Measurements from ENCODE around the gene GPS1. TPM values are rescaled to one million over a fixed set of nuclear protein-coding genes. Genes with fewer than 3 reads are reported as not detected.

The GPS1 gene
- total and polyA plus RNA-seq, 9 of the 15 experiments (the other 6 are each of a cell fraction or from before 2014, with no cell fraction given): 3.1 to 167 (median 69.9) TPM

DNA sequence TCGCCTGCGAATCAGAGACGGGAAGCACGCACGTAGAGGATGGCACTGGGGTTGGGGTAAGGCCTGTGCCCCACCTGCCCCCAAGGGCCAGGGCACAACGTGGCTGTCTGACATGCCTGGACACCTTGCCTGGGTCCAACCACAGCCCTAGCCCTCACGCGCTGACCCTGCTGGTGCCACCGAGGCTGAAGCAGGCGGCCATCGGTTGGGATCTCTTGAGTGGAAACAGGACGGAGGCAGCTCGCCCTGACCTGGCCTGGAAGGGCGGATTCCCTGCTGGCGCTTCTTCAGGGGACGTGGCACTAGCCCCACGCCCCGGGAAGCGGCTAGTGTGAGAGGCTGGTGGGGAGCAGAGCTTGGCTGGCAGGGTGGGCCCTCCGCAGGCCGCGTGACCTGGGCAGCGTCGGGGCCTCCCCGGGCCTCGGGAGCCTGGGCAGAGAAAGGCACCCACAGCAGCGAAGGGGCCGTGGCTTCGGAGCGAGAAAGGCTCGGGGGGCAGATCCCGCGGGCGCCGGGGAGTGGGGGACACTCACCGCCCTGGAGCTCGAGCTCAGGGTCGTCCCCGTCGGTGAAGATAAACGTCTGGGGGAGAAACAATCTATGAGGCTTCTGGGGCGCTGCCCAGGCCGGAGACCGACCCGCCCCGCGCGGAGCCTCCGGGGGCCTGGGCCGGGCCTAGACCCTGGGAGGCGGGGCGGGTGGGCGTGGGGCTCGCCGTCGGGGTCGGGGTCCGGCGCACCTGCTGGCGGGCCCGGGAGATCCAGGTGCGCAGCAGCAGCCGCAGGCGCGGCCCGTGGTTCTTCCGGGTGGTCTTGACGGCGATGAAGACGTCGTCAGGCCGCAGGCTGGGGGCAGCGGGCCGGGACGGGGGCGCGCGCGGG lies 697 bp upstream of the GPS1 start:
- no peaks in the 10 kb centered on the region for H3K27me3 ChIP-seq (ENCODE audit: control insufficient read depth in 2 of 2, insufficient read depth in 2 of 2, low read length in 2 of 2)
- TF ChIP-seq TGIF2 (CRISPR knock-in tag; IDR thresholded peaks at IDR 0.05) (no peak), GATAD2A (IDR thresholded peaks at IDR 0.05) (no peak), ZBTB7A (IDR thresholded peaks at IDR 0.05; ENCODE audit: borderline replicate concordance, control insufficient read depth, low read depth, low read length) (peak; percentile 69), RAD21 (CRISPR knock-in tag; conservative IDR thresholded peaks at IDR 0.05 in 1 of 2, IDR thresholded peaks at IDR 0.05 in 1 of 2) (no peak), ZC3H4 (CRISPR knock-in tag; IDR thresholded peaks at IDR 0.05; ENCODE audit: borderline replicate concordance) (0 out of 2 replicates have a peak, but pooled peaks have one; percentile 37), TEAD4 (IDR thresholded peaks at IDR 0.05; ENCODE audit: low read length) (no peak), TEAD4 (CRISPR knock-in tag; IDR thresholded peaks at IDR 0.05; ENCODE audit: borderline replicate concordance) (peak; percentile 13; the same call in 1 of the 2 replicates), PTBP1 (IDR thresholded peaks at IDR 0.05; ENCODE audit: low read depth, low read length) (no peak), NR3C1 (CRISPR knock-in tag; IDR thresholded peaks at IDR 0.05) (0 out of 2 replicates have a peak, but pooled peaks have one; percentile 17), HDAC3 (IDR thresholded peaks at IDR 0.05; ENCODE audit: borderline replicate concordance, partially characterized antibody) (no peak)
- TF ChIP-seq, protein P1, sequence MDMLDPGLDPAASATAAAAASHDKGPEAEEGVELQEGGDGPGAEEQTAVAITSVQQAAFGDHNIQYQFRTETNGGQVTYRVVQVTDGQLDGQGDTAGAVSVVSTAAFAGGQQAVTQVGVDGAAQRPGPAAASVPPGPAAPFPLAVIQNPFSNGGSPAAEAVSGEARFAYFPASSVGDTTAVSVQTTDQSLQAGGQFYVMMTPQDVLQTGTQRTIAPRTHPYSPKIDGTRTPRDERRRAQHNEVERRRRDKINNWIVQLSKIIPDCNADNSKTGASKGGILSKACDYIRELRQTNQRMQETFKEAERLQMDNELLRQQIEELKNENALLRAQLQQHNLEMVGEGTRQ (CRISPR knock-in tag; IDR thresholded peaks at IDR 0.05): 0 out of 2 replicates have a peak, but pooled peaks have one; percentile 3
- TF ChIP-seq, protein P2, sequence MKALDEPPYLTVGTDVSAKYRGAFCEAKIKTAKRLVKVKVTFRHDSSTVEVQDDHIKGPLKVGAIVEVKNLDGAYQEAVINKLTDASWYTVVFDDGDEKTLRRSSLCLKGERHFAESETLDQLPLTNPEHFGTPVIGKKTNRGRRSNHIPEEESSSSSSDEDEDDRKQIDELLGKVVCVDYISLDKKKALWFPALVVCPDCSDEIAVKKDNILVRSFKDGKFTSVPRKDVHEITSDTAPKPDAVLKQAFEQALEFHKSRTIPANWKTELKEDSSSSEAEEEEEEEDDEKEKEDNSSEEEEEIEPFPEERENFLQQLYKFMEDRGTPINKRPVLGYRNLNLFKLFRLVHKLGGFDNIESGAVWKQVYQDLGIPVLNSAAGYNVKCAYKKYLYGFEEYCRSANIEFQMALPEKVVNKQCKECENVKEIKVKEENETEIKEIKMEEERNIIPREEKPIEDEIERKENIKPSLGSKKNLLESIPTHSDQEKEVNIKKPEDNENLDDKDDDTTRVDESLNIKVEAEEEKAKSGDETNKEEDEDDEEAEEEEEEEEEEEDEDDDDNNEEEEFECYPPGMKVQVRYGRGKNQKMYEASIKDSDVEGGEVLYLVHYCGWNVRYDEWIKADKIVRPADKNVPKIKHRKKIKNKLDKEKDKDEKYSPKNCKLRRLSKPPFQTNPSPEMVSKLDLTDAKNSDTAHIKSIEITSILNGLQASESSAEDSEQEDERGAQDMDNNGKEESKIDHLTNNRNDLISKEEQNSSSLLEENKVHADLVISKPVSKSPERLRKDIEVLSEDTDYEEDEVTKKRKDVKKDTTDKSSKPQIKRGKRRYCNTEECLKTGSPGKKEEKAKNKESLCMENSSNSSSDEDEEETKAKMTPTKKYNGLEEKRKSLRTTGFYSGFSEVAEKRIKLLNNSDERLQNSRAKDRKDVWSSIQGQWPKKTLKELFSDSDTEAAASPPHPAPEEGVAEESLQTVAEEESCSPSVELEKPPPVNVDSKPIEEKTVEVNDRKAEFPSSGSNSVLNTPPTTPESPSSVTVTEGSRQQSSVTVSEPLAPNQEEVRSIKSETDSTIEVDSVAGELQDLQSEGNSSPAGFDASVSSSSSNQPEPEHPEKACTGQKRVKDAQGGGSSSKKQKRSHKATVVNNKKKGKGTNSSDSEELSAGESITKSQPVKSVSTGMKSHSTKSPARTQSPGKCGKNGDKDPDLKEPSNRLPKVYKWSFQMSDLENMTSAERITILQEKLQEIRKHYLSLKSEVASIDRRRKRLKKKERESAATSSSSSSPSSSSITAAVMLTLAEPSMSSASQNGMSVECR (CRISPR knock-in tag; IDR thresholded peaks at IDR 0.05): peak; percentile 1; the same call in 1 of the 2 replicates
- TF ChIP-seq, protein P3, sequence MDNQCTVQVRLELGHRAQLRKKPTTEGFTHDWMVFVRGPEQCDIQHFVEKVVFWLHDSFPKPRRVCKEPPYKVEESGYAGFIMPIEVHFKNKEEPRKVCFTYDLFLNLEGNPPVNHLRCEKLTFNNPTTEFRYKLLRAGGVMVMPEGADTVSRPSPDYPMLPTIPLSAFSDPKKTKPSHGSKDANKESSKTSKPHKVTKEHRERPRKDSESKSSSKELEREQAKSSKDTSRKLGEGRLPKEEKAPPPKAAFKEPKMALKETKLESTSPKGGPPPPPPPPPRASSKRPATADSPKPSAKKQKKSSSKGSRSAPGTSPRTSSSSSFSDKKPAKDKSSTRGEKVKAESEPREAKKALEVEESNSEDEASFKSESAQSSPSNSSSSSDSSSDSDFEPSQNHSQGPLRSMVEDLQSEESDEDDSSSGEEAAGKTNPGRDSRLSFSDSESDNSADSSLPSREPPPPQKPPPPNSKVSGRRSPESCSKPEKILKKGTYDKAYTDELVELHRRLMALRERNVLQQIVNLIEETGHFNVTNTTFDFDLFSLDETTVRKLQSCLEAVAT (IDR thresholded peaks at IDR 0.05): 0 out of 4 replicates have a peak, but pooled peaks of 1 of the 2 experiments have one; percentile 26

More for the DNA sequence above, 697 bp upstream of the GPS1 start:
- ATAC-seq (peak; percentile 30), DNase-seq (ENCODE audit: extremely low read depth in 1 of 4, low spot score in 3 of 4) (peak in 3 of 4 experiments; percentile 49 to 84 (median 81)), FAIRE-seq (no peak)
- peak overlapping the region; percentile 63; the same call in 2 of the 3 replicates for H3K27ac ChIP-seq (ENCODE audit: extremely low read depth, low read depth, low read length)
- peak overlapping the region; percentile 98 for H3K4me3 ChIP-seq
- POLR2A ChIA-PET: interaction anchor here (0.7 to 1.8 kb wide), 3 partner anchors 9 to 244 kb away, joined by 3 to 7 read pairs (median 4); no protein-coding TSS in a partner anchor
- in situ Hi-C loops (cut with MboI) (no loop called here), intact Hi-C loops (cut with micrococcal nuclease) (no loop called here)
- H3K79me2 ChIP-seq (ENCODE audit: control insufficient read depth, insufficient read depth, low read length): peaks cover 28% of the 10 kb centered on the region
- peaks cover 68% of the 10 kb centered on the region; the same call in 2 of the 3 replicates for H3K36me3 ChIP-seq (ENCODE audit: control insufficient read depth, insufficient read depth, low read length)
- H3K9me3 ChIP-seq (replicated peaks; ENCODE audit: control insufficient read depth, insufficient read depth, low read depth, low read length): no peaks in the 10 kb centered on the region
- H2AFZ ChIP-seq (ENCODE audit: low read depth, low read length): peak overlapping the region; percentile 44
- H3K9me1 ChIP-seq (ENCODE audit: control insufficient read depth, insufficient read depth, low read length): peaks cover 2% of the 10 kb centered on the region
- CTCF ChIA-PET (ENCODE audit: low intra/inter-chr PET ratio): no interaction called here
- WGBS (ENCODE audit: insufficient coverage, low coverage, missing lambda C conversion rate): 41% methylated on average over 33 of the region's 79 CpGs
- BruUV-seq (replicated peaks): no TSS peak
- peaks cover 6 to 90% of the 10 kb centered on the region in 2 experiments; a peak in 3 of 5 replicates for H3K4me1 ChIP-seq (replicated peaks in 1 of 2; ENCODE audit: control insufficient read depth in 2 of 2, insufficient read depth in 2 of 2, low read length in 2 of 2)
- H3K9ac ChIP-seq (ENCODE audit: insufficient read depth in 1 of 2, low read depth in 2 of 2, low read length in 2 of 2): peak overlapping the region; percentile 78 to 97
- peak overlapping the region; percentile 76 for H3K4me2 ChIP-seq (ENCODE audit: insufficient read depth, low read length)
- H4K20me1 ChIP-seq (replicated peaks; ENCODE audit: control insufficient read depth, insufficient read depth, low read length): 0 out of 2 replicates have a peak, but pooled peaks cover 4% of the 10 kb centered on the region

Measured in K562 (cell line).